CD4-positive, alpha-beta T cell treated with Interleukin-10 for 1 hour (primary cell): ENCODE data around the gene DCXR.
A peak's percentile ranks its signal among the peaks of the same experiment; 100 is the strongest.

Source experiments
- DNase-seq: peaks from one replicate; pipeline ENCODE4 v3.0.0-alpha.2; 2020

The DCXR gene

GRCh38 chr17:82037092-82037888 is at the start of gene DCXR:
Gene DCXR (minus strand): TSS chr17:82037697. CDS start chr17:82037682, 15 bp downstream.
- peak; percentile 96 for DNase-seq

GRCh38 chr17:82085931-82086764 is 48.7 kb upstream of the DCXR start:
- DNase-seq: no peak

DNA sequence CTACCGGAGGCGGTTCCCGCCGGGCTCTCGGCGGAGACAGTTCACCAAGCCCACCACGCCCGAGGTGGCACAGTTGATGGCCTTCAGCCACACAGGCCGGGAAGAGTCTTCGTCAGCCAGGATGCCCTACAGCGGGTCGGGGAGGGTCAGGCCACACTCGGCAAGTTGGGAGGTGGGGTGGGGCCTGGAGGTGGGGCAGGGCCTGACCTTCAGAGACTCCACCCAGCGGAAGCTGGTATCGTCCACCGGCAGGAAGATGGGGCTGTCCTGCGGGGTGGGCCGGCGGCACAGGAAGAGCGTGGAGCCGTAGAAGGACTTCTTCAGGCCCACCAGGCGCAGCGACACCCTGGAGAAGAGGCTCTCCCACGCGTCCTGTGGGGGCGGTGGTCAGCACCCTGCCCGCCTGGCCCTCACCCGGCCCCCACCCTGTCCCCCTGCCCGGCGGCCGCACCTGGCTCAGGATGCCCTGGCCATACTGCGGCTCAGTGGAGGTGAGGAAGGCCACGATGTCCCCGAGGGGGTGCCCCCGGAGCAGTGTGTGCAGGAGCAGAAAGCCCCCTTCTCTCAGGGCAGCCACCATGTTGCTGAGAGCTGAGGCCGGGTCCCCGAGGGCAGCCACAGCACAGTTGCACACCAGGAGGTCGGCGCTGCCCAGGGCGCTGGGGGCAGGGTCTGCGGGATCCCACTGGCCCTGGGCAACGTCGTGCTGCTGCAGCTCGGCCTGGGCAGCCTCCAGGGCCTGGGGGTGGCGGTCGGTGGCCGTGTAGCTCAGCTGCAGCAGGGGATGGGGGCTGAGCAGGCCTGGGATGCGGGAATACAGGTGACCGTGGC is 47.7 kb upstream of the DCXR start:
- DNase-seq: no peak

DNA sequence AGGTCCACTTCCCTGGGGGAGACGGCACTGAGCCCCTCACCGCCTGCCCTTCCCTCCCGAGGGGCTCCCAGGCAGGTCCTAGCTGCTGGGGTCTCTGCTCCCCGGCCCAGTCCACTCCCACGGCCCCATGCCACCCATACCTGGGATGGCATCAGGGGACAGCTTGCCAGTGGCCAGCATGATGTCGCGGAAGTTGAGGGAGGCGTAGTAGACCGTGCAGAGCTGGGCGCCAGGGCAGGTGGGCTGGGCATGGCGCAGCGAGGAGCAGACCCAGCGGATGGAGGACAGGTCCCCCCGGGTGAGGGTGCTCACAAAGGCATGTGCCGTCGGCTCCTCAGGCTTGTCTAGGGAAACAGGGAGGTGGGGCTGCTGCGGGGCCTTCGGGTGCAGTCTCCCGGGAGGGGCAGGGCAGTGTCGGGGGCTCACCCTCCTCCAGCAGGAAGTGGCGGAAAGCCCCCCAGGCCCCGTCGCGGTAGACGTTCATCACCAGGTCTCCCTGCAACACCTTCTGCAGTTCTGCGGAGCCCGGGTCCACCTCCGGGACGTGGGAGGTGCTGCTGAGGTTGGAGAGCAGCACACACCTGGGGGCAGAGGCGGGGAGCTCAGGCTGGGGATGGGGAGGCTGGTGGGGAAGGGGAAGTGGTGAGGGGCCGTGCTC is 47.0 kb upstream of the DCXR start:
- no peak for DNase-seq

DNA sequence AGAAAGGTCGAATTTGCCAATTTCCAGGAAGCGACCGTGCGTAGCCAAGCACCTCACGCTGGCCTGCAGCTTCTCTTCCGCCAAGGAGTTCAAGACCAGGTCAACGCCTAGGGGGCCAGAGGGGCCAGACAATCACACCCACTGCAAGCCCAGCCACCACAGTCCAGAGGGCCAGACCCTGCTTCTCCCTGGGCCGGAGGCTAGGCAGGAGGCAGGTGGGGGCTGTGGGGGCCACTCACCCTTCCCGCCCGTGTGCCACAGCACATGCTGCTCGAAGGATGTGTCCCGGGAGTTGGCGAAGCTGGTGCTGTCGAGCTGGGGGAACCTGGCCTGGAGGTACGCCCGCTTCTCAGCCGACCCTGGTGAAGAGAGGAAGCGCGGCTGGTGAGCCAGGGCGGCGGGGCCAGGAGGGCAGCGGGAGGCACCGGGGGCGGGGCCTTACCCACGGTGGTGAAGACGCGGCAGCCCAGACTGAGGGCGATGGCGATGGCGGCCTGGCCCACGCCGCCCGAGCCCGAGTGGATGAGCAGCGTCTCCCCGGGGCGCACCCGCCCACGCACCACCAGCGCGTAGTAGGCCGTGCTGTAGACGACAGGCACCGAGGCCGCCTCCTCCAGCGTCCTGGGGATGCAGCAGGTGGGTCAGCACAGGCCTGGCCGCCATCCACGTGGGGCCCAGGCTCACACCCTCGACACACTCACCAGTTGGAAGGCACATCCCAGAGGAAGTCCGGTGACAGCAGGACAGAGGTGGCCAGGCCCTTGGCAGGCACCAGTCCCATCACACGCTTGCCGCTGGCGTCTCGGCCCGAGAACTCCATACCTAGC is 46.2 kb upstream of the DCXR start:
- no peak for DNase-seq

GRCh38 chr17:82083009-82083408 is 45.5 kb upstream of the DCXR start:
- no peak for DNase-seq

DNA sequence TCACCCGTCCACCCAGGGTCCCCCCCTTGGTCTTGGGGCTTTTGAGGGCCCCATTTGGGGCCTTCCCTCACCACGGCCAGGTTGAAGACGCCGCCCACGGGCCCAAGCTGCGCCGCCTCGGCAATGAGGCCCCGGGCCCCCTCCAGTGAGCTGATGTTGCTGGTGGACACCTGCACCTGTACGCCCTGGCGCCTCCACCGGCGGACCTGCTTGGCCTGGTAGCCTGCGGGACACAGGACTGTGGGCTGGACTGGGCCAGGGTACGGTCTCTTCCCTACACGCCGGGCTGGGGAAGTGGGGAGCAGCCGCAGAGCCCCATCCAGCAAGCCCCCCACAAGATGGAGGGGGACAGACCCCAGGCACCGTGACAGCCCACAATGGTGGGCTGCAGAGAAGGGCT is 45.0 kb upstream of the DCXR start:
- no peak for DNase-seq

DNA sequence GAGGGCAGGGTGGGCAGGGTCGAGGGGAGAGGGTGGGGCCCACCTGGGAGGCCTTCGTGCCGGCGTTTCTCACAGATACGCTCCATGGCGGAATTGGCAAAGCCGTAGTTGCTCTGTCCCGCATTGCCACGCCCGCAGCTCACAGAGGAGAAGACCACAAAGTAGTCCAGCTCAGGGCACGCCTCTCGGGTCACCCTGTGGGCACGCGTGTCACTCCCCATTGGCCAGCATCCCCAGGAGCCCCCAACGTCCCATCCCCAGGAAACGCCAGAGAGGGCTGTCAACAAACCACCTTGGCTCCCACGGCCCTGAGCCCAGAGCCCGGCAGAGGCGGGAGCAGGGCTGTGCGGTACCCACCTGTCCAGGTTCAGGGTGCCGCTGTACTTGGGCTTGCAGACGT is 44.5 kb upstream of the DCXR start:
- DNase-seq: no peak

GRCh38 chr17:82081546-82081945 is 44.0 kb upstream of the DCXR start:
- DNase-seq: no peak

- DNase-seq: no peak
These were observed 43.4 kb upstream of the DCXR start for GRCh38 chr17:82080789-82081464.

GRCh38 chr17:82080048-82080788 is 42.7 kb upstream of the DCXR start:
- DNase-seq: no peak

GRCh38 chr17:82079001-82079677 is 41.6 kb upstream of the DCXR start:
- DNase-seq: no peak

- no peak for DNase-seq
These were observed 40.9 kb upstream of the DCXR start for GRCh38 chr17:82078433-82078832.

- DNase-seq: no peak
These were observed 40.3 kb upstream of the DCXR start for GRCh38 chr17:82077617-82078358.

DNA sequence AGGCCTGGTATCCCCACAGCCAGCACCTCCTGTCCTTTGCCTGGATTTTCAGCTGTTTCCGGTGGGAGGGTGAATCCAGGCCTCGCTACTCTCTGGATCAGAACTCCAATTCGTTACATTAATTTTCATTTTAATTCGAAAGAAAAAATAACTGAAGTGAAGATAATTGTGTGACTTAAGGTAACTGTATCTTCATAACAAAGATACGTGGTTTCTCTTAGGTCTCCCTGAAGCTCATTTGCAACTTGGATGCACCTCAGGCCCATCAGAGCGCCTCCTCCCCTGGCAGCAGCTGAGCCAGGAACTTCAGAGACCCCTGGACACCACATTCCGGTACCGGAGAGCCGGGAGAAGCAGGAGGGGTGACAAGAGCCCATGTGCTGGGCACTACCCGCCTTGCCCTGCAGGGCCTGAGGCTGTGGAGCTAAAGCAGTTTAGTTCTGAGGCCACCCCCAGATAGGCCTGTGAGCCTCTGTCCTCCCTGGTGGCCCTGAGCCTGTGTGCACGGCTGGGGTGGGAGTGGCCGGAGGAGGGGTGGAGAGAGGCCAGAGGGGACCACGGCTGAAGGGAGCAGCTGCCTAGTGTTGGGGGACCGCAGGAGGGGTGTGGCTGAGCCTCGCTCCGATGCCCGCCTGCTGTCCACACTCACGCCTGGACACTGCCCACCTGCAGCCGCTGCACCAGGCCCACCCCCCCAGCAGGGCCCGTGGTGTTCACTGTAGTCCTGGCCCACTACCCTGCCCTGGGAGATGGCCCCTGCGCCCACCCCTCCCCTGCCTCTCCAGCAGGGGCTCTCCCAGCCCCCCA is 39.5 kb upstream of the DCXR start:
- no peak for DNase-seq

DNA sequence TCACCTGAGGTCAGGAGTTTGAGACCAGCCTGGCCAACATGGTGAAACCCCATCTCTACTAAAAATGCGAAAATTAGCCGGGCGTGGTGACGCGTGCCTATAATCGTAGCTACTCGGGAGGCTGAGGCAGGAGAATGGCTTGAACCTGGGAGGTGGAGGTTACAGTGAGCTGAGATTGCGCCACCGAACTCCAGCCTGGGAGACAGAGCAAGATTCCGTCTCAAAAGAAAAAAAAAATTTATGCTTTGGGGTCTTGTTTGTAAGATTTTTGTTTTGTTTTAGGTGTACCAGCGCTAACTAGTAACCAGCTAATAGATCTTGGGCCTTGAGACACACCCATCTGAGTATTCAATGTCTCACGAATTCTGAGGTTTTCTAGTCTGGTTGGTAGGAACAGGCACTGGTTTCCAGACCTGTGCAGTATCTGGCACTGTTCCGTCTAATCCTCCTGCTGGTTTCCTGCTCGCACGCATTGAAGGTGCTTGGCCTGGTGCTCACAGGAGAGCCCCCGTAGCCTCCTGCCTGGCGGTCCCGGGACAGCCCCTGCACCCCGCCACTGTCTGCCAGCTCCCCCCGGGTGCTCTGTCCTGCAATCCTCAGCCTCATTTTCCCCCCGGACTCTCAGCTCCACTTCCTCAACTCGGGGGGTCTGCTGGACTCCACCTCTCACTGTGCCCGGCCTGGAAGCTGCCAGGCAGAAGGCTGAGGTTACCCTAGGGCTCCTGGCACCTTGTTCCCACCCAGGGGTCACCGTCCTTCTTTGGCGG is 38.7 kb upstream of the DCXR start:
- DNase-seq: no peak

- DNase-seq: no peak
These were observed 35.9 kb upstream of the DCXR start for GRCh38 chr17:82073446-82073845.
